GM12878 (cell line): ENCODE data around the gene IGHMBP2. TPM values are rescaled to one million over a fixed set of nuclear protein-coding genes. Genes with fewer than 3 reads are reported as not detected.

Source experiments
- ATAC-seq: fragments of 200-7000 bp; cut with Tn5 transposase; 3 replicates; pipeline ENCODE4 v1.9.1; 2020; ENCODE audit warnings: mild to moderate bottlenecking, moderate library complexity
- BruUV-seq: library from RNA; stranded (reverse); fragments of 400-500 nt; replicated peaks from 2 replicates; lab custom pipeline; 2021; lab: Mats Ljungman, UMichigan
- CTCF ChIA-PET: fragments of 300-600 bp; sonication (Branson Sonifier 250); formaldehyde crosslinking; extraction: SDS; loops from one replicate; lab custom pipeline; 2021; ENCODE audit warnings: inconsistent platforms; lab: Yijun Ruan, JAX
- POLR2A ChIA-PET: fragments of 350-600 bp; formaldehyde crosslinking; extraction: SDS; loops from one replicate; lab custom pipeline; 2021; ENCODE audit warnings: inconsistent platforms; lab: Charles Lee
- RAD21 ChIA-PET: fragments of 300-600 bp; sonication (Branson Sonifier 250); formaldehyde crosslinking; loops from one replicate; lab custom pipeline; 2023; ENCODE audit warnings: antibody characterized with exemption; ENCODE audit not compliant: unreplicated experiment; lab: Charles Lee
- SMC1A ChIA-PET: fragments of 300-600 bp; sonication (Branson Sonifier 250); formaldehyde crosslinking; loops from one replicate; lab custom pipeline; 2023; ENCODE audit not compliant: unreplicated experiment, uncharacterized antibody; lab: Charles Lee
- DNase-seq: peaks from one replicate; pipeline ENCODE4 v3.0.0-alpha.2; 2011; ENCODE audit warnings: low read depth, low spot score
- FAIRE-seq: peaks from 3 replicates; lab custom pipeline; 2011; peaks lifted over from hg19 to GRCh38; lab: Jason Lieb, UNC
- H2AFZ ChIP-seq: 2 replicates; pipeline ENCODE4 v1.6.0; 2011; ENCODE audit warnings: low read depth, low read length, control low read depth; ENCODE audit not compliant: control insufficient read depth
- H3K27ac ChIP-seq: 2 replicates; pipeline ENCODE4 v1.5.1; 2011; ENCODE audit warnings: control low read depth; ENCODE audit not compliant: control insufficient read depth, insufficient read depth
- H3K27me3 ChIP-seq, 2 experiments: replicated peaks in 1 of 2; 2 replicates each; pipeline versions ENCODE4 v1.6.0 to v1.6.1; 2011; ENCODE audit warnings: low read length in 1 of 2; ENCODE audit not compliant: control insufficient read depth in 2 of 2, insufficient read depth in 2 of 2
- H3K36me3 ChIP-seq, 2 experiments: 2 replicates each; pipeline ENCODE4 v1.5.1; 2011; ENCODE audit warnings: low read length in 1 of 2; ENCODE audit not compliant: control insufficient read depth in 2 of 2, insufficient read depth in 2 of 2
- H3K4me1 ChIP-seq: 2 replicates; pipeline ENCODE4 v1.6.1; 2011; ENCODE audit warnings: mild to moderate bottlenecking, low read length, moderate library complexity, mixed read lengths; ENCODE audit not compliant: control insufficient read depth, insufficient read depth
- H3K4me2 ChIP-seq: 2 replicates; pipeline ENCODE4 v1.6.0; 2011; ENCODE audit warnings: control low read depth; ENCODE audit not compliant: control insufficient read depth, insufficient read depth
- H3K4me3 ChIP-seq: fragments of 200-600 bp; sonication (generic); 2 replicates; pipeline ENCODE4 v1.5.1; 2016
- H3K79me2 ChIP-seq: 2 replicates; pipeline ENCODE4 v1.6.0; 2011; ENCODE audit warnings: low read length; ENCODE audit not compliant: control insufficient read depth, insufficient read depth
- H3K9ac ChIP-seq: 2 replicates; pipeline ENCODE4 v1.8.0; 2011; ENCODE audit warnings: low read length, control low read depth, mixed read lengths; ENCODE audit not compliant: control insufficient read depth, insufficient read depth
- H3K9me3 ChIP-seq: replicated peaks from 3 replicates; pipeline ENCODE4 v1.5.1; 2011; ENCODE audit warnings: mild to moderate bottlenecking, low read length; ENCODE audit not compliant: control insufficient read depth, insufficient read depth
- H4K20me1 ChIP-seq: 2 replicates; pipeline ENCODE4 v1.6.0; 2011; ENCODE audit not compliant: control insufficient read depth, insufficient read depth
- BRCA1 ChIP-seq: IDR thresholded peaks from 2 replicates; pipeline ENCODE4 v1.6.1; 2011; ENCODE audit warnings: low read depth, low read length, improper control_type of control experiment
- CHD2 ChIP-seq: IDR thresholded peaks from 2 replicates; pipeline ENCODE4 v1.6.1; 2011; ENCODE audit warnings: low read depth, low read length, improper control_type of control experiment, borderline replicate concordance
- EZH2 ChIP-seq: IDR thresholded peaks from 2 replicates; pipeline ENCODE4 v1.6.1; 2012; ENCODE audit warnings: low read depth, mild to moderate bottlenecking, control low read depth, inconsistent platforms, low read length, borderline replicate concordance; ENCODE audit not compliant: control insufficient read depth
- HDGF ChIP-seq: fragments of 450-650 bp; IDR thresholded peaks from 2 replicates; pipeline ENCODE4 v1.6.1; 2016; ENCODE audit warnings: antibody characterized with exemption
- IKZF2 ChIP-seq, 2 experiments: fragments of 450-650 bp; IDR thresholded peaks; 2 replicates each; pipeline ENCODE4 v1.6.1; 2017; ENCODE audit warnings: mild to moderate bottlenecking in 2 of 2, moderate library complexity in 2 of 2
- LARP7 ChIP-seq: fragments of 450-650 bp; IDR thresholded peaks from 2 replicates; pipeline ENCODE4 v1.6.1; 2017; ENCODE audit warnings: mild to moderate bottlenecking
- PAX5 ChIP-seq: IDR thresholded peaks from 2 replicates; pipeline ENCODE4 v1.6.1; 2011; ENCODE audit warnings: low read depth, low read length, borderline replicate concordance
- PAX8 ChIP-seq: fragments of 450-650 bp; IDR thresholded peaks from 2 replicates; pipeline ENCODE4 v1.6.1; 2017; ENCODE audit warnings: mild to moderate bottlenecking, moderate library complexity
- RBBP5 ChIP-seq: fragments of 200-600 bp; sonication (generic); conservative IDR thresholded peaks from 2 replicates; pipeline ENCODE4 v1.6.1; 2016
- RELA ChIP-seq: fragments of 450-650 bp; IDR thresholded peaks from 2 replicates; pipeline ENCODE4 v1.8.0; 2014; ENCODE audit warnings: borderline replicate concordance; ENCODE audit not compliant: partially characterized antibody
- SMARCA5 ChIP-seq: fragments of 450-650 bp; IDR thresholded peaks from 2 replicates; pipeline ENCODE4 v1.6.1; 2017; ENCODE audit warnings: mild to moderate bottlenecking
- SUPT20H ChIP-seq: IDR thresholded peaks from 2 replicates; pipeline ENCODE4 v1.6.1; 2011; ENCODE audit warnings: low read depth, mild to moderate bottlenecking, low read length, moderate library complexity, borderline replicate concordance; ENCODE audit not compliant: control insufficient read depth
- TCF3 ChIP-seq: IDR thresholded peaks from 2 replicates; pipeline ENCODE4 v1.6.1; 2012; ENCODE audit warnings: low read depth, mild to moderate bottlenecking, low read length, borderline replicate concordance; ENCODE audit not compliant: insufficient read depth
- WRNIP1 ChIP-seq: IDR thresholded peaks from 2 replicates; pipeline ENCODE4 v1.6.1; 2011; ENCODE audit warnings: low read depth, low read length, improper control_type of control experiment, borderline replicate concordance
- ZBED1 ChIP-seq: IDR thresholded peaks from 2 replicates; pipeline ENCODE4 v1.6.1; 2016; ENCODE audit warnings: borderline replicate concordance
- ZNF687 ChIP-seq: fragments of 450-650 bp; IDR thresholded peaks from 2 replicates; pipeline ENCODE4 v1.6.1; 2017; ENCODE audit warnings: mild to moderate bottlenecking, moderate library complexity
- in situ Hi-C: fragments of 300-500 bp; cut with MboI; formaldehyde crosslinking; loops from 9 replicates; pipeline ENCODE4 v1.14.3; 2018; ENCODE audit warnings: mixed read lengths
- intact Hi-C: fragments of 100-400 bp; cut with micrococcal nuclease; formaldehyde crosslinking; loops from one replicate; pipeline ENCODE4 v1.14.2; 2022; ENCODE audit not compliant: unreplicated experiment
- polyA plus RNA-seq, 11 experiments: library from polyadenylated mRNA; depleted of rRNA in 4 of 11; unstranded in 6 of 11; stranded (reverse) in 5 of 11; fragments of >200 nt; fragmentation: Nextera tagmentation in 4 of 11; fragmentation: Illumina TruSeq in 1 of 11; extraction: Ambion mirVana in 4 of 11; extraction: Trizol in 1 of 11; gene quantifications; 1 replicate in 1 of 11; 2 replicates in 10 of 11; pipeline versions ENCODE4 v1.2.1 to v1.2.3, GENCODE V29; 2011 to 2016; ENCODE audit warnings: inconsistent platforms in 2 of 11, missing spikeins in 2 of 11, low read depth in 1 of 11
- total RNA-seq, 4 experiments: library from RNA; depleted of rRNA in 3 of 4; stranded (reverse); fragments of >200 nt in 3 of 4; fragmentation: Illumina TruSeq in 1 of 4; extraction: Trizol in 1 of 4; gene quantifications; 2 replicates each; pipeline versions ENCODE4 v1.2.1 to v1.2.3, GENCODE V29; 2013 to 2021

Gene IGHMBP2
- total and polyA plus RNA-seq, 10 of the 15 experiments (the other 5 are each of a cell fraction or from before 2014, with no cell fraction given) = 1.4 to 20.1 (median 11.2) TPM

DNA sequence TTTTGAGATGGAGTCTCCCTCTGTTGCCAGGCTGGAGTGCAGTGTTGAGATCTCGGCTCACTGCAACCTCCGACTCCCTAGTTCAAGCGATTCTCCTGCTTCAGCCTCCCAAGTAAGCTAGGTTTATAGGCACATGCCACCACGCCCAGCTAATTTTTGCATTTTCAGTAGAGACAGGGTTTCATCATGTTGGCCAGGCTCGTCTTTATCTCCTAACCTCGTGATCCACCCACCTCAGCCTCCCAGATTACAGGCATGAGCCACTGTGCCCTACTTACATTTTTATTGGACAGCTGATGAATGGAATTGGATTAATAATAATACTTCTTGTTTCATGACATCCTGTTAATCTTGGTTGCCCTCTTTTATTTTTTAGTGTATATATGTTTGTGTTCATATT lies 80.1 kb downstream of the IGHMBP2 start (continued):
- TF ChIP-seq CHD2 = no peak

- Histone ChIP-seq H3K4me1 (no peaks in the 10 kb centered on the region), H3K27ac (no peak overlapping the region), H2AFZ (no peak overlapping the region), H3K36me3 (no peaks in the 10 kb centered on the region), H3K9ac (no peak overlapping the region), H4K20me1 (no peaks in the 10 kb centered on the region), H3K27me3 (no peaks in the 10 kb centered on the region), H3K4me3 (no peak overlapping the region), H3K79me2 (no peaks in the 10 kb centered on the region), H3K9me3 (no peaks in the 10 kb centered on the region), H3K4me2 (no peak overlapping the region)
- ChIA-PET SMC1A (no interaction called here), RAD21 (no interaction called here), CTCF (no interaction called here), POLR2A (no interaction called here)
- in situ Hi-C loops = no loop called here
- BruUV-seq = no TSS peak
- FAIRE-seq = no peak
- ATAC-seq = no peak
- no peak for DNase-seq
- intact Hi-C loops = no loop called here
- TF ChIP-seq ZNF687 (no peak), TCF3 (no peak), RELA (no peak), BRCA1 (no peak), SMARCA5 (no peak), PAX5 (no peak), LARP7 (no peak), HDGF (no peak), ZBED1 (no peak), SUPT20H (no peak), WRNIP1 (no peak), PAX8 (no peak), IKZF2 (IDR thresholded peaks at IDR 0.05) (no peak), RBBP5 (no peak), EZH2 (no peak)
These were observed 83.5 kb downstream of the IGHMBP2 start for GRCh38 chr11:68987211-68987610.
